Activated CD4-positive, alpha-beta T cell treated with anti-CD3 and anti-CD28 coated beads, Interleukin-2, Interleukin-6, amounts not matched to agents 100 ng/mL and 50 ng/mL, durations not matched to agents 16 hours and 8 hours (primary cell): ENCODE results near the gene UBAP1L.
"Not testable (repeated sequence)": the region's sequence is repeated elsewhere in the genome, so short reads cannot be mapped to it uniquely, and the experiment has no call there.

Source experiments
- DNase-seq: peaks from one replicate; pipeline ENCODE4 v3.0.0-alpha.2; 2020

UBAP1L gene

DNA sequence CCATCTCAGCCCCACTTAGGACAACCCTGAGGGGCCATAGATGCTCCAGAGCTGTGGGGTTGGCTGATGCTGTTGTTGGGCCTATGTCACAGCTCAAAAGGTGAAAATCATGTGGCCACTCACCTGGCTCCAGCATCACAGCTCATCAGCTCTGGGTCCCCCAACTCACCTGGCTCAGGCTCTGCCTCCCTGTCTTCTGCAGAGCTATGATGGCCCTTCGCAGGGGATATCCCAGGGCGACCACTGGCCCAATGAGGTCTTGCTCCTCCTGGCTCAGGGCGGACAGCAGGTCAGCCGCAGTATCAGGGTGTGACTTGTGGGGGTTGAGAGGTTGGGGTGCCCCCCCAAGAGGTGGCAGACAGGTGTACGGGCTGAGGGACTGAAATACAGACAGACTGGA, 15.7 kb downstream of the UBAP1L start:
- DNase-seq, result no peak

GRCh38 chr15:65097651-65098263, 17.2 kb downstream of the UBAP1L start:
- DNase-seq, result no peak

DNA sequence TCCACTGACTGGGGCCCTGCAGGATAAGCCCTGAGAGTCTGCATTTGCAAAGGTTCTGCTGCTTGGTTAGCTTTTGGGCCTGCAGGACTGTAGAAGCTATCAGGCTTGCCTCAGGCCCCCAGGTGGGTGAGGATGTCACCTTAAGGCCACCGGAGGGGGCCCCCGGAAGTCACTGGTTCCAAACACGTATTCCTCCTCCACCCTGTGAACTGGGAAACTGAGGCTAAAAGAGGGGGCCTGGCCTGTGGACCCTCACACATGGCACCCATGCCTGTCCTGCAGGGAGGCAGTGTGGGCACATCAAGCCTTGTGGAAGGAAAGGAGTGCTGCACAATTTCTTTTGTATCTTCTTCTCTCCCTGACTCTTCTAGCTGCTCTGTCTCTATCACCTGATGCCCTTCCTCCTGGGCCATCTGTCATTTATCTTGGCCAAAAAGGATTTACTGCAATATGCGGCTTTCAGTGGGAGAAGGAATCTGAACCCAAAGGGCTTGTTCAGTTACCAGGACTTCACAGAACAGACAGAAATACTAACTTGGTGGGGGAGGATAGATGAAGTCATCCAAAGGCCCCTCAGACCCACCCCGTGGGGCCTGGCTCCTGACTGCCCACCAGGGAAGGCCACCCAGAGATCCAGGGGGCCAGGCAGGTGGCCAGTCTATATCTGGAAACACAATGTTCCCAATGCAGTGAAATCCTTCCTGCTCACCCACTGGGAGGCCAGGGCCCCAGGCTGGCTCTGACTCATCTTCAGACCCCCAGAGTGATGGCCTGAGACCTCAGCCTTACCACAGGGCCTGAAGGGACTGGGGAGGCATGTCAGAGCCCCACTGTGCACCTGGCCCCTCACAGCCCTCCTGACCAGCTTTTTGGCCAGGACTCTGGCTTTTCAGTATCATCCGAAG, 18.3 kb downstream of the UBAP1L start:
- no peak for DNase-seq

- DNase-seq, result no peak
Measured at GRCh38 chr15:65095747-65096104, 19.3 kb downstream of the UBAP1L start.

DNA sequence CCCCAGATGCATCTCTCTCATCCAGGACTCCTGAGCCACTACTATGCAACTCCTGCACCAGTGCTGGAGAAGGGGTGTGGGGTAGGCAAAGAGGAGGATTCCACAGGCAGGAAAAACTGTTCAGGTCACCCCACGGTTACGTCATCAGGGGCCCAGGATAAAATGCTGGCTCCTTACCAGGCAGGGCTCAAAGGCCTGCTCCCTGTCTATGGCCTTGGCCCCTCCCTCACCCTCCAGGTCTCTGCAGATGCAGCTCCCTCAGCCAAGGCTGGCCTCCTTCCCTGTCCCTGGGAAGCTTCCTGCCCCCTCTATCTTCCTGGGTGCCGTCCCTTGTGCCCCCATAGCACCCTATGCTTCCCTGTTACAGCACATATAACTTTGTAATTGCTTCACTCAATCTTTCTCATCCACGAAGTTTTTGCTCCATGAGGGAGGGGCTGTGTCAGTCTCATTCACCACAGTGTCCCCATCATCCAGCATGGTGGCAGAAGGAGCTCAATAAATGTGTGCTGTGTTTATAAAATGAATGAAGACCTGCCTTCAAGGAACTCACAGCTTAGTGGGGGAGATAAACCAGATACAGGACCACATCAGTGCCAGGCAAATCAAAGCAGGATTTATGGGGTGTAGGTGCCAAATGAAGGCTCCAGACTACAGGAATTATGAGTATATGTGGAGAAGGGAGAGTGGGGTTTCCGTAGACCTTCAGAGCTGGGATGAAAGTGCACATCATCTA, 19.8 kb downstream of the UBAP1L start:
- DNase-seq, result no peak

- DNase-seq, result no peak
Measured at GRCh38 chr15:65094294-65094995, 20.6 kb downstream of the UBAP1L start.

- DNase-seq, result not testable (repeated sequence)
Measured at GRCh38 chr15:65093793-65094170, 21.2 kb downstream of the UBAP1L start.

- no peak for DNase-seq
Measured at GRCh38 chr15:65092911-65093792, 21.8 kb downstream of the UBAP1L start.

- DNase-seq, result no peak
Measured at GRCh38 chr15:65091946-65092770, 22.8 kb downstream of the UBAP1L start.

DNA sequence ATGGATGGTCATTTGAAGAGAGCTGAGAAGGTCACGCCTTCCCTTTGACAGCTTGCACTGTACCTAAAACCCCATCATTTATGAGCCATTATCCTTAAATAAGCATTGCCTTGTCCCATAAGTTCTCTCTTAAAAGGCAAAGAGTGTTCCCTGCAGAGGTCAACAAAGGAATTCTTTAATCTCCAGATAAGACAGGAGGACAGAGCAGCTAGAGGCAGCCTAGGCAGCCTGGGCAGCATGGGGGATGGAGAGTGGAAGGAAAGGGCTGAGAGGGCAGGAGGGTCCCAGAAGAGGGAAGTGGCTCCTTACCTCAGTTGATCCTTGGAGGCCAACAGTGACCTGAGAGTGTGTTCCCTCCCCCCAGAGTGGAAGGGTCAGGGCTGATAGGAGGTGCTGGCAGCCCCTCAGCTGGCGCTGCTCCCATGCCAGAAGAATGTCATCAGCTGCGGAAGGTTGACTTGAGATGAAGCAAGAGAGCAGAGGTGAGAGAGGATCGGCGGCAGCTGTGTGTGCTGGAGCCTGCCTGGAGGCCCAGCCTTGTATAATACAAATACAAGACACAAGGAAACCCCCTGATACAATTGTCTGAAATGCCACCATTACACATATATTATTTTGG, 25.7 kb downstream of the UBAP1L start:
- DNase-seq, result no peak

DNA sequence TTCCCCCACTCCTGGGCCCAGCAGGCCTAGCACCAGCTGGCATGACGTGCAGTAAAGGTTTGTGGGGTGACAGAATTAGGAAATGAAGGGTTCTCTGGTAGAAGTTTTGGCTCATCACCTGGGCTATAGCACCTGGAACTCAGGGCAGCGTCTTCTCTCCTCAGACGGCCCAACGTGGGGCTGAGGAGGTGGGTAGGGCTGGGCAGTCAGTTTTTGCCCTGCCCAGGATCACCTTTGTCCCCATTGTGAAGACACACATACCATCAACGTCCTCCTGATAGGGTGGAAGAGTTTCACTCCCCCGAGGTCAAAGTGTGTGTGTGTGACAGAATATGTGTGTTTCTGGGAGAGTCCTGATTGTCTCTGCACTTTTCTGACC, 26.4 kb downstream of the UBAP1L start:
- DNase-seq, result no peak

GRCh38 chr15:65087873-65088642, 26.9 kb downstream of the UBAP1L start:
- no peak for DNase-seq

DNA sequence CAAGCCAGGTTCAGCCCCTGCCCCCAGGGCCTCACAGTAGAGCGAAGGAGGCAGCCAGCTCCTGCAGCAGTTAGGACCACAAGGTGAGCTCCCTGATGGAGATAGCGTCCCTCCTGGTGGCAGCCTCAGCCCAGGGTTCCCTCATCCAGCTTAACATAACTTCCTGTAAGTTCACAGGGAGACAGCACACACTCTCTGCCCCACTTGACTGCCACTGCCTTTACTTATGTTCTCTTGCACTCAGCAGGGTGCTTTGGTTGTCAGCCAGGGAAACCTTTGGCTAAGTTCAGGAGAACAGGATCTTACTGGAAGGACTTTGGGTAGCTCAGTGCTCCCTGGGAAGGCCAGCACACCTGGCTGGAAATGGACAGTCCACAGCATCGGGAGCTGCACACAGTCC, 27.6 kb downstream of the UBAP1L start:
- DNase-seq, result no peak

DNA sequence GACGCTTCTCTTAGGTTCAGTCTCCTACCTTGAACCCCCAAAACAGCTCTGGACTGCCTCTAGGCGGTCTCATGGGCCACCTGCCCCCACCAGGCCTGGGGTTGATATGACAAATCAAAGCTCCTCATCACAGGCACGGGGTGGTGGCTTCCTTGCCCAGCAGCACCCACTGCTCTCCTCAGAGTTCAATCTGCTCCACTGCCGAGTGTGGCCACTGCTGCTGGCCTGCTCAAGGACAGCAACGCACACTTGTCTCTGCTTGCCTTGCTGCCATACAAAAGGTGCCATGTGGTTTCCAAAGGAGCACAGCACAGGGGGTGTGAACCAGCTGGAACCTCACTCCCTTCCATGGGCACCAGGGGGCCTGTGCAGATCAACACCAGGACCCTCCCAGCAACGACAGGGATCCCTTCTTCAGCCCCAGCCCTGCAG, 28.3 kb downstream of the UBAP1L start:
- no peak for DNase-seq

GRCh38 chr15:65085990-65086679, 28.9 kb downstream of the UBAP1L start:
- peak; percentile 21 for DNase-seq

GRCh38 chr15:65085207-65085753, 29.7 kb downstream of the UBAP1L start:
- no peak for DNase-seq

DNA sequence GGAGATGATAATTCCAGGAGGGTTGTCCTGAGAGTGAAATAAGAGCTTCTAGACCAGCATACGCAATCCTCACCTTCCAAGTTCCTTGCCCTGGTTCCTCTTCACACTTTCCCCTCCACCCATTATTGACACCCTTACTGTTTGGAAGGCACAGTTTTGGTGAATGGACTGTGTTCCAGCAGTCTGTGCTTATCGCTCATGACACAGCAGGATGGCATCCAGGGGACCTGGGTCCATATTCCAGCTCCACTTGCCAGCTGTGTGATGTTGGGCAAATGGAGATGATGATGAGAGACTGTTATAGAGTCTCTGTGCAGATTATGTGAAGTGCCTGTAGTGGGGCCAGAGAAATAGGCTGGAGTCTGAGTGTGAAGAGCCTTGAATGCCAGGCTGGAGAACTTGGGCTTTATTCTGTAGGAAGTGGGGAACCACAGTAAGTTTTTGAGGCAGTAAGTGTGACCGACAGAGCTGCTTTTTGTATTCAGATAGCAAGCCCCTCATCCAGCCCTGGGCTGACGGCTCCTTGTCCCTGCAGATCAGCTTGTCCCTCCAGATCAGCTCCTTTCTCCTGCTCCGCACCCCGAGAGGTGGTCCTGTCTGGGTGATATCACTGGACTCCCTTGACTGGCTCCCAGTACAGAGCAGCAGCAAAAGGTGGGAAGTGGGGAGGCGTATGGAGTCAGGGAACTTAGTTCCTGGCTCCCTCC, 30.3 kb downstream of the UBAP1L start:
- no peak for DNase-seq

- no peak for DNase-seq
Measured at GRCh38 chr15:65083262-65083701, 31.7 kb downstream of the UBAP1L start.
